Loucy (cell line): ENCODE results near the gene SLC6A18.

Experiments used
- H2AFZ ChIP-seq: fragments of 200-600 bp; sonication (generic); 2 replicates; pipeline ENCODE4 v1.6.0; 2016; ENCODE audit warnings: antibody characterized with exemption, mild to moderate bottlenecking, low read length, moderate library complexity
- H3F3A ChIP-seq: fragments of 200-600 bp; 2 replicates; pipeline ENCODE4 v1.6.0; 2016; ENCODE audit warnings: antibody characterized with exemption, low read depth, mild to moderate bottlenecking
- H3K27me3 ChIP-seq: fragments of 200-600 bp; sonication (generic); 2 replicates; pipeline ENCODE4 v1.6.1; 2014; ENCODE audit warnings: low read length, mild to moderate bottlenecking; ENCODE audit not compliant: insufficient read depth, poor library complexity, severe bottlenecking
- H3K36me3 ChIP-seq: fragments of 200-600 bp; sonication (generic); 2 replicates; pipeline ENCODE4 v1.6.1; 2016; ENCODE audit warnings: low read length; ENCODE audit not compliant: insufficient read depth
- H3K4me1 ChIP-seq: fragments of 200-600 bp; sonication (generic); 2 replicates; pipeline ENCODE4 v1.5.1; 2014; ENCODE audit warnings: low read length, mild to moderate bottlenecking; ENCODE audit not compliant: insufficient read depth, poor library complexity, severe bottlenecking
- H3K4me2 ChIP-seq: fragments of 200-600 bp; sonication (generic); 2 replicates; pipeline ENCODE4 v1.6.0; 2014; ENCODE audit warnings: antibody characterized with exemption, low read length, low read depth, mild to moderate bottlenecking; ENCODE audit not compliant: poor library complexity, severe bottlenecking
- H3K4me3 ChIP-seq: fragments of 200-600 bp; sonication (generic); 2 replicates; pipeline ENCODE4 v1.5.1; 2014; ENCODE audit warnings: low read length, mild to moderate bottlenecking, mixed read lengths; ENCODE audit not compliant: poor library complexity, severe bottlenecking
- H3K79me2 ChIP-seq: fragments of 200-600 bp; sonication (generic); 2 replicates; pipeline ENCODE4 v1.6.1; 2014; ENCODE audit warnings: low read length; ENCODE audit not compliant: insufficient read depth
- H3K9ac ChIP-seq: fragments of 200-600 bp; sonication (generic); 2 replicates; pipeline ENCODE4 v1.6.0; 2014; ENCODE audit warnings: mild to moderate bottlenecking, low read depth, low read length, moderate library complexity; ENCODE audit not compliant: poor library complexity, severe bottlenecking
- H3K9me2 ChIP-seq: fragments of 200-600 bp; sonication (generic); replicated peaks from 2 replicates; pipeline ENCODE4 v1.6.1; 2016; ENCODE audit warnings: low read depth, low read length, mixed read lengths
- H3K9me3 ChIP-seq: fragments of 200-600 bp; sonication (generic); 2 replicates; pipeline ENCODE4 v1.6.1; 2014; ENCODE audit warnings: mild to moderate bottlenecking, antibody characterized with exemption, low read length, low read depth; ENCODE audit not compliant: insufficient read depth
- H4K20me1 ChIP-seq: fragments of 200-600 bp; sonication (generic); 2 replicates; pipeline ENCODE4 v1.6.0; 2014; ENCODE audit warnings: antibody characterized with exemption, low read length, mild to moderate bottlenecking; ENCODE audit not compliant: insufficient read depth, poor library complexity, severe bottlenecking
- CTCF ChIP-seq: fragments of 200-600 bp; sonication (generic); conservative IDR thresholded peaks from 2 replicates; pipeline ENCODE4 v1.5.1; 2014; ENCODE audit warnings: mild to moderate bottlenecking, antibody characterized with exemption, low read length
- EZH2phosphoT487 ChIP-seq: fragments of 200-600 bp; IDR thresholded peaks from 2 replicates; pipeline ENCODE4 v1.6.1; 2018; ENCODE audit warnings: antibody characterized with exemption, mild to moderate bottlenecking, moderate library complexity, borderline replicate concordance

Gene SLC6A18

GRCh38 chr5:1225081-1225480, at the start of gene SLC6A18:
Gene SLC6A18 (plus strand): TSS chr5:1225381. CDS start chr5:1225478, 97 bp downstream.
- Histone ChIP-seq H3F3A (peaks cover 15% of the 10 kb centered on the region), H3K4me3 (no peak within 1 kb of the TSS), H3K9me3 (no peaks in the 10 kb centered on the region), H3K9ac (no peak within 1 kb of the TSS), H3K4me2 (no peak within 1 kb of the TSS), H2AFZ (no peak within 1 kb of the TSS), H3K27me3 (no peaks in the 10 kb centered on the region), H3K36me3 (no peaks in the 10 kb centered on the region), H3K9me2 (no peaks in the 10 kb centered on the region), H3K4me1 (peaks cover 41% of the 10 kb centered on the region), H4K20me1 (no peaks in the 10 kb centered on the region), H3K79me2 (no peaks in the 10 kb centered on the region)
- TF ChIP-seq EZH2phosphoT487 = no peak
- TF ChIP-seq CTCF = no peak

- peaks cover 21% of the 10 kb centered on the region for H3K4me1 ChIP-seq
- TF ChIP-seq EZH2phosphoT487 = no peak
- no peak for TF ChIP-seq CTCF
- no peaks in the 10 kb centered on the region for H3K27me3 ChIP-seq
Measured at GRCh38 chr5:1175801-1176472, 49.2 kb upstream of the SLC6A18 start.

GRCh38 chr5:1176473-1177391, 48.4 kb upstream of the SLC6A18 start:
- no peak overlapping the region for H3K4me2 ChIP-seq
- no peak overlapping the region for H2AFZ ChIP-seq

More at GRCh38 chr5:1175801-1176472, 49.2 kb upstream of the SLC6A18 start:
- Histone ChIP-seq H3K9me3 (no peaks in the 10 kb centered on the region; the same call in 1 of the 2 replicates), H3K79me2 (peaks cover 19% of the 10 kb centered on the region), H3K4me2 (no peak overlapping the region), H3K36me3 (no peaks in the 10 kb centered on the region), H3K9me2 (no peaks in the 10 kb centered on the region), H4K20me1 (no peaks in the 10 kb centered on the region), H2AFZ (no peak overlapping the region), H3K9ac (no peak overlapping the region), H3K4me3 (no peak overlapping the region), H3F3A (no peaks in the 10 kb centered on the region; the same call in 1 of the 2 replicates)

More at GRCh38 chr5:1176473-1177391, 48.4 kb upstream of the SLC6A18 start:
- H4K20me1 ChIP-seq = no peaks in the 10 kb centered on the region
- no peaks in the 10 kb centered on the region; the same call in 1 of the 2 replicates for H3K9me3 ChIP-seq
- no peaks in the 10 kb centered on the region for H3K9me2 ChIP-seq
- peaks cover 18% of the 10 kb centered on the region for H3K4me1 ChIP-seq
- peaks cover 11% of the 10 kb centered on the region for H3K79me2 ChIP-seq
- H3K36me3 ChIP-seq = no peaks in the 10 kb centered on the region
- H3K4me3 ChIP-seq = no peak overlapping the region
- H3K9ac ChIP-seq = no peak overlapping the region
- H3K27me3 ChIP-seq = no peaks in the 10 kb centered on the region
- no peaks in the 10 kb centered on the region; the same call in 1 of the 2 replicates for H3F3A ChIP-seq
- no peak for TF ChIP-seq CTCF
- TF ChIP-seq EZH2phosphoT487 = no peak
